GM20431 (cell line): ENCODE results near the gene APLN.

ENCODE experiments used
- in situ Hi-C: fragments of 300-500 bp; cut with MseI, MboI; formaldehyde crosslinking; loops from one replicate; pipeline ENCODE4 v1.15.0; 2020; ENCODE audit warnings: low sequenced_read_pairs; ENCODE audit not compliant: unreplicated experiment

The APLN gene

DNA sequence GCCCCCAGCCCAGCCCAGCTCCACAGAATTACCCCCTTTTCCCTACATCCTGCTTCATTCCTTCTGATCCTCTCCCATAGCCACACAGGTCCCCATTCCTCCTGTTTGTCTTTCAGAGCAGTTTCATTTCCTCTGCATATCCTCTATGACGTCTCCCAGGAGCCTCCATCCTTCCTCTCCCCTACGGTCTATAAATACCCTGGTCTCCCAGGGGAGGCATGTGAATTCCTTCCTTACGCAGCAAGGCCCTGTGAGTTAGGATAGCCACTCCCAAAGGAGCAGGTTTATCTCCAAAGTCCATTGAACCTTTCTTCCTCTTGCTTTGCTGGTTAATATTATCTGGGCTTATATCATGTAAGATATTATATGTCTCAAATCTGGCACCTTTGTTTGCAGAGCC, 8.4 kb upstream of the APLN start:
- in situ Hi-C loops: no loop called here

DNA sequence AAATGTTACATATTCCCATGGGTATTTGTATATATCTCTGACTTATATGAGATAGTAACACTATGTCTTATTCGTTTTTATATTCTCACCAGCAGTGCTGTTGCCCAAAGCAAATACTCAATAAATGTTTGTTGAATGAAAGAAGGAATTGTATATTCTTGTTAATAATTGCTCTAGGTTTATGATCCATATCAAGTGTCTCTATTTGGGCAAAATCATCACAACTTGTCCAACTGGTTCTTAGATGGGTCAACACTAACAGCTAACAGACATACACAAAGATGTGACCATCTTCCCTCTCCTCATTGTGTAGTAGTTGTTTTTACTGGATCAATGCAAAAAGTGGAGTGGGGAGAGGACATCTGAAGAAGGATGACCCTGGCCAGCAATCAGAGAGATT, 6.6 kb upstream of the APLN start:
- in situ Hi-C loops: no loop called here

DNA sequence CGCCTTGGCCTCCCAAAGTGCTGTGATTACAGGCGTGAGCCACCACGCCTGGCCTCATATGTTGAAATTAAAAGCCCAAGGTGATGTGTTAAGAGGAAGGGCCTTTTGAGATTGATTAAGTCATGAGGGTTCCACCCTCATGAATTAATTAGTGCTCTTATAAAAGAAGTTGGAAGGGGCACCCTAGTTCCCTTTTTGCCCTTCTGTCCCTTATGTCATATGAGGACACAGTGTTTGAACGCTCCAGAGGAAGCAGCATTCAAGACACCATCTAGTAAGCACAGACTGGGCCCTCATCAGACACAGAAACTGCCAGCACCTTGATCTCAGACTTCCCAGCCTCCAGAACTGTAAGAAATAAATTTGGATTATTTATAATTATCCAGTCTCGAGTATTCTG, 5.1 kb upstream of the APLN start:
- in situ Hi-C loops: no loop called here

DNA sequence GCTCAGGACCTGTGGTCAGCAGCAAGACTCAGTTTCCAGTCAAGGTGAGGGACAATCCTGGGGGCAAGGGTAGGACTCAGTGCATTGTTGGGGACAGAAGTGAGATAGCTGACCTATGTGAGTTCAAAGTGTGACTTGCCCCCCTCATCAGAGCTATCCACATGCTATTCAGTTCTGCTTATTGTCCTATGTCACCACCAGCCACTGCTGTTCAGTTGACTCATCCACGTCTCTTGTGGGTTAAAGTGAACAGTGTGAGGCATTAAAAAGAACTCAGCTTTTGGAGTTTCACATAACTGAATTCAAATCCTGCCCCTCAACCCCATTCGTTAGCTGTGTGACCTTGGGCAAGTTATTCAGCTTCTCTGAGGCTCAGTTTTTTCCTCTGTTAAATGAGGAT, 4.4 kb upstream of the APLN start:
- in situ Hi-C loops: no loop called here

DNA sequence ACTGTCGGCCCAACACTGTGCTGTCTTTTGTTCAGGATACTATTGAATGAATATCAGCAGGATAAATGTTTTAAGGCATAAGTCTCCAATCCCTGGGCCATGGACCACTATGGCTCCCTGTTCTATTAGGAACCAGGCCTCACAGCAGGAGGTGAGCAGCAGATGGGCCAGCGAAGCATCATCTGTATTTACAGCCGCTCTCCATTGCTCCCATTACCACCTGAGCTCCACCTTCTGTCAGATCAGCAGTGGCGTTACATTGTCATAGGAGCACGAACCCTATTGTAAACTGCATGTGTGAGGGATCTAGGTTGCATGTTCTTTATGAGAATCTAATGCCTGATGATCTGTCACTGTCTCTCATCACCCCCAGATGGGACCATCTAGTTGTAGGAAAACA, 3.7 kb upstream of the APLN start:
- in situ Hi-C loops: no loop called here

DNA sequence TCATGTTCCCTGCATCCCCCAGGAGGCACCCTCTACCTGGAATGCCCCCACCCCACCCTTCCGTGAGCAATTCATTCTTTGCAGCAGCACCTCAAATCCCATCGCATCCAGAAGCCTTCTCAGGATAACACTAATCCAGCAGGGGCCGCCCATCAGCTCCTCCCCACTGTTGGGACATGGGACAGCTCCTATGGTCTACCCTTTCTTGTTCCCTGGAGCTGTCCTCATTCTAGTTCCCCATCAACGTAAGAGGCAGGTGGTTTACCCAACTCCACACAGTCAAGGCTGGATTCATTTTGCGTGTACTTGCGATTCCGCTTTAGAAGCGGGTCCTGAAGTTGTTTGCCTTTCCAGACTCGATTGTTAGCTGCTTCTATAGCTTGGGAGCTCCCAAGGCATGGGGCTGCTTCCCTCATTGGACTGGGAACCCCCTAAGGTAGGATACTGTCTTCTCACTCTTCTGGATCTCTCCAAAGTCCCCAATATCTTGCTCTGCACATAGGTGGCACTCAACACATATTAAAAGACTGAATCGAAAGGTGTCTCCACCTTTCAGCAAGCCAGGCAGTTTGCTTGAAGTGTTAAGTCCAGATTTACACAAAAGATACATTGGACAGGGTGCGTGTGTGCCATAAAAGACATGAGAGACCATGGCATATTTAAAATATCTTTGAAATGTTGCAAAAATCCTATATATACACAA, 942 bp upstream of the APLN start:
- in situ Hi-C loops: no loop called here

DNA sequence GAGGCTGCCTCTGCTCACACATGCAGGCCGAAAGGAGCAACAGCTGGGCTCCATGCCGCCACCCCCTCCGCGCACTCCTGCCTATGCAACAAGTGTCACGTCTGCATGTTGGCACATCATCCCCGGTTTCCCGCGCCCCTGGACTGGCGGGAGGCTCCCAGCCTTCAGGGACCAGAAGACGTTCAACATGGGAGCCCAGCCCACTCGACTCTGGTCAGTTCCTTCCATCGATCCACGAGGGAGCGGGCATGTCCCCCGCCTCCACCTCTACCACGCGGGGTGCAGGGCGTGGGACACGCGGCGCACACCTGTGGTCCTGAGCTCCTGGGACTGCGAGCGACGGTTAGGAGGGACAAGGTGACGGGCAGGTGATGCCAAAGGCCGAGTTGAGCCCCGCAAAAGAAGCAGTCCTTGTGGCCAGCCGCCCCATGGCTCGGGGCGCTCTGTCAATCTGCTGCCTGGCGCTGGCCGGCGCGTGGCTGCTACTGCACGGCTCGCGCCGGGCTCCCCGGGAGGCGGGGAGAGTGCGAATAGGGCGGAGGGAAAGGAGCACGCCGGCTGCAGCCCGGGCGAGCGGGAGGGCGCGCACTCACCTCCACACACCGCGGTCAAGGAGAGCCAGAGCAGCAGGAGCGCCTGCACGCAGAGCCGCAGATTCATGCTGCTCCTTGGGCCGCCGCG, 645 bp downstream of the APLN start:
- in situ Hi-C loops: no loop called here

DNA sequence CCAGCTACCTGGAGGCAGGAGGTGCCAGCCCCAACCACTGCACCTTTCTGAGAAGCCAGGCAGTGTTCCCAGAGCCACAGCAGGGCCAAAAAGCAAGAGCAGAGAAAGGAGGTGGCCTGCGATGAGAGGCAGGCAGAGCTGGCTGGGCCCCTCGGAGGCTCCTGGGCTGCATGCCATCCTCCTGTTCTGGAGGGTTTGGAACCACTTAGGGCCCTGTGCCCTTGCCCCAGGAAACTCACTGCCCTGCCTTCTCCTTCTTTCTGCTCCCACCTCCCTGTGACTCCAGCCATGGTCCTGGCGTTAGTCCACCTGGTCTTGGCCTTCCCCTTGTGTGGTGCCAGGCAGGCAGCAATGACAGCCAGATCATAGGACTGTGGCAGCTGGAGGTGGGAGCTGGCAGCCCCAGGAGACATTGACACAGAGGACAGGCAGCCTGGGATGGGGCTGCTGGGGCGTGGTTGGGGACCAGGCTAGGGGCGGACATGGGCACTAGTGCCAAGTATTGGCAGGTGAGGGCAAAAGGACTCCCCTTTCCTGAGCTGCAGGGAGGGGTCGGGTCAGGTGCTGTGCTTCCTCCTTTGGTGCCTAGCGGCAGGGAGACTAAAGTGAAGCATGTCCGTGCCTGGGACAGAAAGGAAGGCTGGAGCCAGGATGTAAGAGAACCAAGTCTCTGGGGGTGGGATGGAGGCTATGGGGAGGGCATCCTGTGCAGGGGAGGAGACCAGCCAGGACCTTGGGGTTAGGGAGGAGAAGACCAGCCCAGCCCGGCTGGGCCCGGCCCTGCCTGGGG, 1.4 kb downstream of the APLN start:
- in situ Hi-C loops: no loop called here

DNA sequence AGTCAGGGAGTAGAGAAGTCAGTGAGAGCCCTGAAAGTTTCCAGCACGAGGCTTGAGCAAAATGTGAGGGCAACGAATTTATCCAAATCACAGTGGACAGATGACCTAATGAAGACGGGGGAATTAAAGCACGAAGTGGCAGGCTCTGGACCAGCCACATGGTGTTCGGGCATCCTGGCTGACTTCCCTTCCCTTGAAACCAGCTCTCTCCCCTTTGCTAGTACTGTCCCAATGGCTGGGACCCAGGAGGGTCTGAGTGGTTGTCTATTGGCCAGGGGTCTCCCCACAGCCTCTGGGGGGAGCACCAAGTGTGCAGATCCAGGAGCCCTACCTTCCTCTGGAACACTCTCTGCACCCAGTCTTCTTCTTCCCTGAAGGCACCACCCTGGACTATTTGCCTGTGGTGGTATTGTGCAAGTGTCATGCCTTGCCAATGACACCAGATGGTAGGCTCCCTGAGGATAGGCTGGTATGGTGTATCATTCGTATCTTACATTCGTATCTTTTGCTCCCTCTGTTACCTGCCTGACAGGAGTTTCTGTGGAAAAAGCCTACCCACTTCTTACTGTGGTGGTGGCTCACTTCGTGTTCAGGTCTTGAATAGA, 2.1 kb downstream of the APLN start:
- in situ Hi-C loops: no loop called here

DNA sequence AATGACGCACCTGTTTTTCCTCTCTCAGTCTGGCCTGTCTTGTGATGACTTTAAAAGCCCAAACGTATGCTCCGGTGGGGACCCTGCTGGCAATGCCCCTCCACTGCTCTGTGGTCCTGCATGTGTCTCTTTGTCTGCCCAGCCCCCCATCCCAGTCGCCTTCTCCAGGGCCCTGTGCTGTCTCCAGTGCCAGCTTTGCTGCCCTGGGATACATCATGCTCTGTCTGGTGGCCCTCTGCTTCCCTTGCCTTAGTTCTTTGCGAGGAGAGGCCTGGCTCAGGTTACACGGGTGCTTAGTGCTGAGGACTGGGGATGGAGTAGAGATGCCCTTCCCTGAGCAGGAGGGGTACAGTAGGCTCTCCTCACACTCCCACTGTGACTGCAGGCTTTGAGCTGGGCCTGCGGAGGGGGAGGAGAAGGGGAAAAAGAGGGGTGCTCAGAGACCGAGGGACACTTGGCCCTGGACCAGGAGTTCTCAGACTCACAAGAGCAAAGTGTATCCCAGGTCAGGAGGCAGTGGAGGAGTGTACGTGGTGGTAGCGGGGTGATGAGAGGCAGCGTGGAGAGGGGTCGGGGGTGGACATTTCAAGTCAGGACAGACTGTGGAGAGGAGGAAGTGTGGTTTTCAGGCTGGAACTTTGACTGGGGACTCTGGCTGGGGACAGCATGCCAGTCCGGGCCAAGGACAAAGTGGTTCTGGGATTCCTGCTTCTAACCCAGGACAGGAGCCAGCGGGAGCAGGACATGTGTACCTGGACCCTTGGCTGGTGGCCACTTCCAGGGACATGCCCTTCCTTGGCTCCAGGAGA, 2.8 kb downstream of the APLN start:
- in situ Hi-C loops: no loop called here

DNA sequence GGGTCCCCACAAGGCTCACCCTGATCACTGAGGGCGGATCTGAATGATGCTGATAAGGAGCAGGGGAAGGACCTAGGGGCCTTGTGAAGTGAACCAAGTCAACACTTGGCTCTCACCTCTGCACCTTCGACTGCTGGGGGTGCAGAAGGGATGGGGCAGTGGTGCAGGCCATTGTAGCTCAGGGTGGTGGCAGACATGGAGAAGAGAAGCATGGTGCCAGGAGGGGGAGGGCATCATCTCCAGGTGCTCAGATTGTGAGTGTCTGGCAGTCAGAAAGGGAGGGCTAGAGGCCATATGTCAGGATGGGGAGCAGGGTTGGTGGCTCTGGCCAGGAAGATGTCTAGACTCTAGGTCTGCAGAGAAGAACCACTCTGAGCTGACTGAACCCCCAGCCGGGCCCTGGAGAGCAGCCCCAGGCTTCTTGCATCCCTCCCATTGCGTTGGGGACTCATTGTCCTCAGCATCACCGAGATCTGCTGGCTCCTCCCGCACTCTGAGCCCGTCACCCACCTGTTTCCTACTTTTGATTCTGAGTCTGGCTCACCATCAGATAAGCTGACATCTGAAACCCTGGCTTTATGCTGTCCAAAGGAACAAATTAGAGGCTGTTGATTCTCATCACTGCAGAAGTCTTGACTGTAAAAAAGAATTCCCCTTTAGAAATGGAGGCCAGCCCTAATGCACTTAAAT, 3.8 kb downstream of the APLN start:
- in situ Hi-C loops: no loop called here

DNA sequence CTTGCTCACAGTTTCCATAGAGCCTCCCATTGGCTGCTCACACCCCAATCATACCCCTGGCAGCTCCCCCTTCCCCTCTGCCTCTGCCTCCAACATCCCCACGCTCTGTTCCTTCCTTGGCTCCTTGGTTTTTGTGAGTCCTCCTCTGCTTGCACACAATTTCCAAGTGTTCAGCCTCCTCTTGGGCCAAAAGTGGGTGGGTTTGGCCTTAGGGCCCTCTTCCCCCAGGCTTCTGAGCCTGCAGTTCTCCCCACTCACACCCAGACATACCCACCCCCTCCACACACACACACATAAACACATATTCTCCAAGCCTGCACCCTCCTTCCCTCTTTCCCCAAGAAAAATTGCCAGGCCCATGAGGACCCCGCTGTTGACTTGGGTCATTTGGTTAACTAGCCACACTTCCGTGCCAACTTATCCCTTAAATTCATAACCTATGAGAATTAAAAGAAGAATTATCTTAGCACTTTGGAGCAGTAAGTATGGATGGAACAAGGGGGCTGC, 4.5 kb downstream of the APLN start:
- in situ Hi-C loops: no loop called here

DNA sequence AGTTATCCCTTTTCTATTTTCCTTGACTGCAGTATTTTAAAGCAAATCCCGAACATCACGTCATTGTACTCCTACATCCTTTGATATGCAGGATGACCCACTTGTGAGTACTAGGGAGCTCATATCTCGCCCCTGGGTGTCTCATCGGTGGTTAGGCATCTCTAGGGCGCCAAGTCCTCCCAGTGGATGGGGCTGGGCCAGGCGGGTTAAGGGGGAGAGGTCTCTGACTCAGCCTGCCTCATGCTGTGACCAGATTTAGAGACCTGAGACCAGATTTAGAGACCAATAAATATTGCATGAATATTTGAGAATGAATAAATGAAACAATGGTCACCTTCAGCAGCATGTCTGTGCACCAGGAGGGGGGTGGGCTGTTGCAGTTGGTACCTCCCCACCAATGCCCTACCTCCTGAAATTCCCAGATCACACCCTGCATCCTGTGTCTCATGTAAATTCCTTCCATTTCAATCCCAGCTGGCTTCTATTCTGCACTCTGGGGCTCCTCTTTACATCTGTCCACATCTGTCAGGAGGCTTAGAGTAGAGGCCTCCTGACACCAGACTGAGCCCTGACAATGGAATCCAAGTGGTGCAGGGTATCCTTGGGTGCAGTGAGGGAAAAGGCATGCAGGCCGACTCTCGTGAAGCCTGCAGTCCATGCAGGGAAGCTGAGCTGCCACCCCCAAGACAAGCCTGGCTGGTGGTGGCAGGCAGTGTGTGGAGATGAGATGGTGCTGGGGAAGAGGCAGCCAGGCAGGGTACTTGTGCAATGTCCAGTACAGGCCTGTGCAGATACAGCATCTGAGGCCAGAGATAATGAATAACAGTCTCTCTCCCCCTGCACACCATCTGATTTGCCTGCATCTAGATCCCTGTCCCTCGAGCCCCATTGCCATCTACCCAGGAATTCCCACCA, 5.2 kb downstream of the APLN start:
- in situ Hi-C loops: no loop called here

DNA sequence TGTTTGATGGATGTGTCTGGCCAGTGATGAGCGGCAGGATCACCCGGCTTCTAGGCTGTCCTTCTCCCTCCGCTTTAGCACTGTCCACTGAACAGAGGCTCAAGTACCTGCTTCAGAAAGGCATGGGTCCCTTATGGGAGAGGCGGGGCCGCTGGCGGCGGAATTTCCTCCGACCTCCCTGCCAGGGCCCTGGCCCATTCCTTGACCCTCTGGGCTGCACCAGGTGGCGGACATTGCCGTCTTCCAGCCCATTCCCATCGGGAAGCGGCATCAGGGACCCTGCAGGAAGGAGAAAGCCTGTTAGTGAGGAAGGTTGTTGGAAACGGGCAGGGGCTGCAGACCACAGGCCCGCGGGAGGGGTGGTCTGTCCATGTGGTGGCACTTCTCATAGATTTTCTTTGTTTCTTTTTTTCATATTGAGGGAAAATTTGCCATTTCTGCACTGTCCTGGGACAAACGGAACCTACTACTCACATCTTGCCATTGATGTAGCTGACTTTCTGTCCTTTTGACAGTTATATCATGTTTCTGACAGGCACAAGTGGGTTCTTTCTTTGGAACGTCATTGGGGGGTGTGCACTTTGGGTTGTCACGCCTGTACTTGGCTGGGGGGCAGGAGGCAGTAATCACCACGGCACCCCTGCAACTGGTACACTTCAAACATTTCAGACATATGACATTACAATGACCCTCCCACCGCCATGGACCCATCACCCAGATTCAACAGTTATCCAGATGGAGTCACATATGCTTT, 6.1 kb downstream of the APLN start:
- in situ Hi-C loops: no loop called here

DNA sequence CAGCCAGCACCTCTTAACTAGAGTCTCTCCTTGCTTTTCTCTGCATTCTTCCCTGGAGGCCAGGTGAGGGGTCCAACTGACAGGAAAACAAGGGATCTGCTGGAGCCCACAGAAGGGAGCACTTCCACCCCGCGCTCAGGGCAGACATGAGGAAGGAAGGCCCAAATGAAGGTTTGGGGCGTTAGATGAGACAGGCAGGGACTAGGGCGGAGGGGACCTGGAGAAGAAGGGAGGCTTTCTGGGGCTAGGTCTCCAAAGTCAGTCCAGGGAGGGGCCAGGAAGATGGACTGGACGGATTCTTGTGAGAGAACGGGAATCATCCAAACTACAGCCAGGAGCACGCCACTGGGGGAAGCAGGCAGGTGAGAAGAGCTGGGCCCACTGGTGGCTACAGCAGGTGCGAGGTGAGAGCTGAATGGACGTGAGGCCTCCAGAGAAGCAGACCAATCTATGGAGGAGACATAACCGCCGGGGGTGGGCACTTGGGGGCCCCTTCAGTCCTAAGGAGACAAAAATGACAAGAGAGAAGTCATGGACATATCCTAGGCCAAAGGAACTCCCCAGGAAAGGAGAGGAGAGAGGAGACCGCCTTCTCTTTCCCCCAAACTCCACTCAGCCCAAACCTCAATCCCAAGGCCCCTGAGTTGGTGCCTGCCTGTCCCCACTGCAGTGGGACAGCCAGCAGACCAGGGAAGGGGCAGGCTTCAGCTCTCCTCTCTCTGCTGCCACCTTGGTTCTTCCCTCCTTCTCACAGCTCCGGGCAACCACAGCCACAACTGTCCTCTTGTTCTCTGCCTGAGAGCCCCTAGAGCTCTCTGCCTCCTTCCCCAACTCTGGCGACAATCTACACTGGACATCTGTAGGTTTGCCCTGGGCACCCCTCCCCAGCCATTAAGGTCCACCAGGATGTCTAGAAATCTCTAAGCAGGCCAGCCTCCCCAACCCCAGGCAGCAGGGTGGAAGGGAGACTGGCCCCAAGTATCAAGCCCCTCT, 7.0 kb downstream of the APLN start:
- in situ Hi-C loops: no loop called here
